Chondrocyte (in vitro differentiated cells): Measurements from ENCODE around the gene SLC1A3. TPM values are rescaled to one million over a fixed set of nuclear protein-coding genes. Genes with fewer than 3 reads are reported as not detected.
"Not testable (repeated sequence)": the region's sequence is repeated elsewhere in the genome, so short reads cannot be mapped to it uniquely, and the experiment has no call there.

Experiments
- DNase-seq: peaks from one replicate; pipeline ENCODE4 v3.0.0; 2021; ENCODE audit warnings: mixed read lengths, low spot score
- H3K27ac Mint-ChIP-seq: one replicate; pipeline ENCODE4 v1.8.0; 2021; ENCODE audit warnings: mild to moderate bottlenecking, moderate library complexity, mixed read lengths; ENCODE audit not compliant: unreplicated experiment
- H3K27me3 Mint-ChIP-seq: 2 replicates; pipeline ENCODE4 v1.8.0; 2021; ENCODE audit warnings: low read depth, mixed read lengths
- H3K36me3 Mint-ChIP-seq: 2 replicates; pipeline ENCODE4 v1.8.0; 2021; ENCODE audit warnings: low read depth, mixed read lengths
- H3K4me1 Mint-ChIP-seq: 2 replicates; pipeline ENCODE4 v1.8.0; 2021; ENCODE audit warnings: low read depth, mild to moderate bottlenecking, mixed read lengths
- H3K4me3 Mint-ChIP-seq: one replicate; pipeline ENCODE4 v1.8.0; 2021; ENCODE audit warnings: mild to moderate bottlenecking, moderate library complexity, mixed read lengths; ENCODE audit not compliant: unreplicated experiment
- H3K9me3 Mint-ChIP-seq: 2 replicates; pipeline ENCODE4 v1.8.0; 2021; ENCODE audit warnings: low read depth, mixed read lengths
- total RNA-seq: library from RNA; stranded (reverse); gene quantifications from 3 replicates; pipeline ENCODE4 v1.2.1, GENCODE V29; 2021
- TF ChIP-seq, protein P1 (sequence below): fragments of 200-600 bp; sonication (generic); IDR thresholded peaks from 2 replicates; pipeline ENCODE4 v1.5.0; 2021; ENCODE audit warnings: antibody characterized with exemption, mild to moderate bottlenecking, moderate library complexity

SLC1A3 gene
- total RNA-seq, 1 donor from 2014 or later = 1.8 TPM

DNA sequence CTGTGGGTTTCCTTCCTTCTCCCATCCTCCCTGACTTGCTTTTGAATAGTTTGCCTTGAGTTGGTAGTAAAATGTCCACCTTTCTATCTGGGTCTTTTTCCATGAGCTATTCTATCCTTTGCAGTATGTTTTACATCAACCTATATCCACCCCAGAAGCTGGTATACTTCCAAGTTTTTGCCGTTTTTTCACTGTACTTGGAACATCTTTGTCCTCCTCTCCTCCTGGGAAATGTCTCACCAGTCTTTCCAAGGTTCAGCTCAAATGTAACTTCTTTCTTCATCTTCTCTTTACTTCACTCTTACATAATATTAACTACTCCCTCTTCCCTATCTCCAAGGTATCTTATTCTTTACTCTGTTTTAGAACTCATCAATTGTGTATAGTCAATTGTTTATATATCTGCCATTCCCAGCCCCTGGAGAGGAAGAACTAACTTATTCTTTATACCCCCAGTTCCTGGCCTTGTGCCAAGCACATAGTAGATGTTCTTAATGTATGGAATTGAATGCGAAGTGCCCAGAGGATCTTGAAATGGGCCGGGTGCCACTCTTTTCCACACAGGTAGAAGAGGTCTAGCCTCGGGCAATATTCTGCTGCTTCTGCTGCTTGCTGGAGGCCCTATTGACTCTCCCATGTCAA lies 34.9 kb upstream of the SLC1A3 start:
- Mint-ChIP-seq H3K27me3 (no peaks in the 10 kb centered on the region), H3K36me3 (no peaks in the 10 kb centered on the region), H3K4me3 (no peak overlapping the region), H3K27ac (no peak overlapping the region), H3K9me3 (no peaks in the 10 kb centered on the region), H3K4me1 (peaks cover 12% of the 10 kb centered on the region)
- TF ChIP-seq, protein P1, sequence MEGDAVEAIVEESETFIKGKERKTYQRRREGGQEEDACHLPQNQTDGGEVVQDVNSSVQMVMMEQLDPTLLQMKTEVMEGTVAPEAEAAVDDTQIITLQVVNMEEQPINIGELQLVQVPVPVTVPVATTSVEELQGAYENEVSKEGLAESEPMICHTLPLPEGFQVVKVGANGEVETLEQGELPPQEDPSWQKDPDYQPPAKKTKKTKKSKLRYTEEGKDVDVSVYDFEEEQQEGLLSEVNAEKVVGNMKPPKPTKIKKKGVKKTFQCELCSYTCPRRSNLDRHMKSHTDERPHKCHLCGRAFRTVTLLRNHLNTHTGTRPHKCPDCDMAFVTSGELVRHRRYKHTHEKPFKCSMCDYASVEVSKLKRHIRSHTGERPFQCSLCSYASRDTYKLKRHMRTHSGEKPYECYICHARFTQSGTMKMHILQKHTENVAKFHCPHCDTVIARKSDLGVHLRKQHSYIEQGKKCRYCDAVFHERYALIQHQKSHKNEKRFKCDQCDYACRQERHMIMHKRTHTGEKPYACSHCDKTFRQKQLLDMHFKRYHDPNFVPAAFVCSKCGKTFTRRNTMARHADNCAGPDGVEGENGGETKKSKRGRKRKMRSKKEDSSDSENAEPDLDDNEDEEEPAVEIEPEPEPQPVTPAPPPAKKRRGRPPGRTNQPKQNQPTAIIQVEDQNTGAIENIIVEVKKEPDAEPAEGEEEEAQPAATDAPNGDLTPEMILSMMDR = no peak
- no peak for DNase-seq

DNA sequence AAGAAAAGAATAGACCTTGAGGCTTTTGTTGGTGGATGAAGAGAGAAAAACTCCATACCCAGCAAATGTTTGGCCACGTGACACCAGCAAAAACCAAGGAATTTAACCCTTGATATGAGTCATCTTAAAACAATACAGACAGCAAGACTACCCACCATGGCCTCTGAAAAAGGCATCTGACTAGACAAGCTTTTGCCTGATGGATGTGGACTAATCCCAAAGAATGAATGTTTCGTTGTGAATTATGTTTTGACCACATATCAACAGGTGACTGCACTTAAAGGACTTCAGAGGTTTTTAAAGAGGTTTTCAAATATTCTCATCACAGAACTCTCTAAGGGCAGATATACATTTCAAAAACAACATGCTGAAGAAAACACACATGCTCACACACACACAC lies 33.0 kb upstream of the SLC1A3 start:
- Mint-ChIP-seq H3K4me3 (no peak overlapping the region), H3K27me3 (no peaks in the 10 kb centered on the region), H3K36me3 (no peaks in the 10 kb centered on the region), H3K27ac (no peak overlapping the region), H3K4me1 (peaks cover 12% of the 10 kb centered on the region), H3K9me3 (no peaks in the 10 kb centered on the region)
- TF ChIP-seq, protein P1 = no peak
- no peak for DNase-seq

DNA sequence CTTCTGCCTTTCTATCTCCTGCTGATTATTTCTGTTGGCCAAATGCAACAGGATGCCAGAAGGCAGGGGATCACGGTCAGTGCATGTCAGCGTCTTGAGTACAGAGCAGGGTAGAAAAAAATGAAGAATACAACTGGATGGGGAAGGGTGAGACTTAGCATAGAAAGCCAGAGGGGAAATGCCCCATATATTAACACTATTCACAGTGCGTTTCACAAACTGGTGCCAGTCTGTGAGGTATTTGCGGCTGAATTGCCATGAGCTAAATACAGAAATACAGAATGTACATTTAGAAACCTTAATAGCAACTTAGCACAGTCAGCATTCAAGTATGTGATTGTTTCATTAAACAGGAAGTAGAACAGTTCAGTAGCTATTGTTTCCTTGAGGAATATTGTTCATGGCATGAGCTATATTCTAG lies 31.0 kb upstream of the SLC1A3 start:
- no peaks in the 10 kb centered on the region for H3K27me3 Mint-ChIP-seq
- peak overlapping the region; percentile 8 for H3K27ac Mint-ChIP-seq
- H3K4me1 Mint-ChIP-seq = peaks cover 8% of the 10 kb centered on the region
- H3K36me3 Mint-ChIP-seq = no peaks in the 10 kb centered on the region
- TF ChIP-seq, protein P1 = no peak
- DNase-seq = no peak
- H3K4me3 Mint-ChIP-seq = no peak overlapping the region
- H3K9me3 Mint-ChIP-seq = no peaks in the 10 kb centered on the region

DNA sequence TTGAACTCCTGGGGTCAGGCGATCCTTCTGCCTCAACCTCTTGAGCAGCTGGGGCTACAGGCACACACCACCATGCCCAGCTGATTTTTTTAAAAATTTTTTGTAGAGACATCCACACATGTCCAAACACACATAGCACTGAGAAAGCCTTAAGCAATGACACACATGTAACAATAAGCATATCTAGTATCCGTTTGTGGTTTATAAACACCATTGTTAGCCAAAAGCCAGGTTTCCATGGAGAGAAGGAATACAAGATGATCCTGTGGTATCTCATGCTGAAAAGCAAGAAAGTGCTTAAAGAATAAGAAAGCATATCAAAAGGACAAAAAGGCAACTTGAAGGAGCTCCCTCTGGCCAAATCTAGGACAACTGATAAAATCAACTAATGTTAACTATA lies 29.7 kb upstream of the SLC1A3 start:
- H3K4me3 Mint-ChIP-seq = no peak overlapping the region
- DNase-seq = no peak
- peaks cover 3% of the 10 kb centered on the region for H3K27me3 Mint-ChIP-seq
- no peaks in the 10 kb centered on the region for H3K9me3 Mint-ChIP-seq
- H3K36me3 Mint-ChIP-seq = no peaks in the 10 kb centered on the region
- no peak overlapping the region for H3K27ac Mint-ChIP-seq
- TF ChIP-seq, protein P1 = no peak
- H3K4me1 Mint-ChIP-seq = peaks cover 8% of the 10 kb centered on the region

DNA sequence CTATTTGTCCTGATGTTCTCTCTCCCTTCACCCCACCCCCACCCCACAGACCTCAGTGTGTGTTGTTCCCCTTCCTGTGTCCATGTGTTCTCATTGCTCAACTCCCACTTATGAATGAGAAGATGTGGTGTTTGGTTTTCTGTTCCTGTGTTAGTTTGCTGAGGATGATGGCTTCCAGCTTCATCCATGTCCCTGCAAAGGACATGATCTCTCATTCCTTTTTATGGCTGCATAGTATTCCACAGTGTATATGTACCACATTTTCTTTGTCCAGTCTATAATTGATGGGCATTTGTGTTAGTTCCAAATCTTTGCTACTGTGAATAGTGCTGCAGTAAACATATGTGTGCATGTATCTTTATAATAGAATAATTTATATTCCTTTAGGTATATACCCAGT lies 26.5 kb upstream of the SLC1A3 start:
- not testable (repeated sequence) for H3K4me1 Mint-ChIP-seq, DNase-seq, H3K4me3 Mint-ChIP-seq, H3K9me3 Mint-ChIP-seq, H3K27ac Mint-ChIP-seq, H3K36me3 Mint-ChIP-seq
- H3K27me3 Mint-ChIP-seq = peaks cover 11% of the 10 kb centered on the region

DNA sequence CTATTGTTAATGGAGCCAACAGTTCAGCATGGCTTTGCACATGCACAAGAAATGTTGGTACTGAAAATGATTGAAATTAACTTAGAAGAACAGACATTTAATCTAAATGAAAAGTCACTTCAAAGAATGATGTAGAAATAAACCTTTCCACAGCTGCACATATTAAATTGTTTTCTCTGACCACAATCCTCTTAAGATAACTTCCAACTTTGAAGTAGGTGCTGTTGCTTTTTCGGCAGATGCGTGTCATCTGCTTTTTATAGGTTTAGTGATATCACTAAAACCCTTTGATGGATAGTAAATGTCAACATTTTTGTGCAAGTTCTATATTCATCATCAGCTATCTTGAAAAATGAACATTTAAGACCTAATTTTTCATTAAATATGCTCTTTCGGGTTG lies 25.3 kb upstream of the SLC1A3 start:
- H3K27me3 Mint-ChIP-seq = peaks cover 18% of the 10 kb centered on the region
- no peaks in the 10 kb centered on the region for H3K9me3 Mint-ChIP-seq
- no peaks in the 10 kb centered on the region for H3K36me3 Mint-ChIP-seq
- DNase-seq = no peak
- H3K4me1 Mint-ChIP-seq = no peaks in the 10 kb centered on the region
- TF ChIP-seq, protein P1 = no peak
- no peak overlapping the region for H3K27ac Mint-ChIP-seq
- H3K4me3 Mint-ChIP-seq = no peak overlapping the region
